Thyroid gland (tissue), 4 donors: Measurements from ENCODE around the gene FOXA3. TPM values are rescaled to one million over a fixed set of nuclear protein-coding genes. Genes with fewer than 3 reads are reported as not detected.
A peak's percentile ranks its signal among the peaks of the same experiment; 100 is the strongest.

Experiments
- DNase-seq, 2 donors: peaks; one replicate each; pipeline ENCODE4 v3.0.0-alpha.2; 2019
- H3K27ac ChIP-seq, 3 donors: fragments of 200-600 bp; sonication (generic); 1 replicate in 2 of 3; 2 replicates in 1 of 3; pipeline ENCODE4 v1.5.1; 2016 to 2019; ENCODE audit warnings: mild to moderate bottlenecking in 1 of 3, moderate library complexity in 1 of 3
- H3K27me3 ChIP-seq: fragments of 200-600 bp; sonication (generic); one replicate; pipeline ENCODE4 v1.5.1; 2019
- H3K36me3 ChIP-seq, 2 donors: fragments of 200-600 bp; sonication (generic); one replicate each; pipeline ENCODE4 v1.5.1; 2016 to 2019
- H3K4me1 ChIP-seq, 2 donors: fragments of 200-600 bp; sonication (generic); one replicate each; pipeline ENCODE4 v1.5.1; 2017 to 2019
- H3K4me3 ChIP-seq, 3 donors: fragments of 200-600 bp; sonication (generic); replicated peaks in 1 of 3; 1 replicate in 2 of 3; 2 replicates in 1 of 3; pipeline ENCODE4 v1.5.1; 2016; ENCODE audit warnings: mild to moderate bottlenecking in 1 of 3
- H3K9me3 ChIP-seq: fragments of 200-600 bp; sonication (generic); one replicate; pipeline ENCODE4 v1.5.1; 2017
- CTCF ChIP-seq, 6 experiments: fragments of 200-600 bp in 3 of 6; fragments of 450-650 bp in 3 of 6; sonication (generic) in 3 of 6; IDR thresholded peaks; one replicate each; pipeline ENCODE4 v1.5.1; 2016 to 2019; ENCODE audit warnings: antibody characterized with exemption in 6 of 6, mild to moderate bottlenecking in 2 of 6, inconsistent platforms in 1 of 6, moderate library complexity in 1 of 6
- POLR2A ChIP-seq, 2 donors: fragments of 450-650 bp; IDR thresholded peaks; one replicate each; pipeline ENCODE4 v1.6.1; 2017; ENCODE audit warnings: antibody characterized with exemption in 2 of 2, mild to moderate bottlenecking in 2 of 2, moderate library complexity in 1 of 2
- WGBS, 2 donors: methylation state at CpG; one replicate each; pipeline ENCODE4 v1.1.5; 2017; 5-methylcytosine and 5-hydroxymethylcytosine counted together
- intact Hi-C: fragments of 100-400 bp; cut with DNase I; formaldehyde crosslinking; loops from one replicate; pipeline ENCODE4 v1.15.1; 2023
- total RNA-seq, 4 donors: library from RNA; depleted of rRNA; stranded (reverse); fragments of >200 nt; gene quantifications; one replicate each; pipeline ENCODE4 v1.2.3, GENCODE V29; 2016

Gene FOXA3
- not detected for total RNA-seq

GRCh38 chr19:45863840-45864628 lies at the start of gene FOXA3:
Gene FOXA3, plus strand, starts transcription at chr19:45864326. Its CDS starts 131 bp downstream, at chr19:45864457.
- Histone ChIP-seq H3K27me3 (peaks cover 6% of the 10 kb centered on the region), H3K27ac (no peak within 1 kb of the TSS), H3K9me3 (no peaks in the 10 kb centered on the region), H3K4me3 (peak within 1 kb of the TSS in 1 of 3 donors; percentile 77), H3K4me1 (peaks cover 16 to 27% of the 10 kb centered on the region in 2 donors), H3K36me3 (peaks cover 4% of the 10 kb centered on the region in 2 donors)
- DNase-seq, result peak in 1 of 2 donors; percentile 12
- WGBS, 2 donors, result 3 to 5% methylated on average over 15 of the region's 71 CpGs
- intact Hi-C loops, result no loop called here
- TF ChIP-seq POLR2A (IDR thresholded peaks at IDR 0.05) (no peak), CTCF (IDR thresholded peaks at IDR 0.05) (peak in 4 of 6 experiments; percentile 18 to 54 (median 36))

GRCh38 chr19:45814851-45815480 lies 49.2 kb upstream of the FOXA3 start, which contains the start of gene RSPH6A:
Gene RSPH6A, minus strand, starts transcription at chr19:45815308. Its CDS starts 132 bp downstream, at chr19:45815176.
- H3K27me3 ChIP-seq, result no peaks in the 10 kb centered on the region
- peaks cover 0 to 3% of the 10 kb centered on the region in 2 donors for H3K36me3 ChIP-seq
- 62 to 66% methylated on average over 27 to 36 of the region's 40 CpGs for WGBS, 2 donors
- intact Hi-C loops, result loop anchor here (5.0 kb wide), 1 partner anchor 67 kb away; no protein-coding TSS in a partner anchor
- H3K4me1 ChIP-seq, result peaks cover 0 to 11% of the 10 kb centered on the region in 2 donors
- no peak within 1 kb of the TSS for H3K27ac ChIP-seq
- no peak within 1 kb of the TSS for H3K4me3 ChIP-seq
- TF ChIP-seq CTCF (IDR thresholded peaks at IDR 0.05) (no peak), POLR2A (IDR thresholded peaks at IDR 0.05) (no peak)
- DNase-seq, result no peak
- H3K9me3 ChIP-seq, result no peaks in the 10 kb centered on the region

GRCh38 chr19:45815481-45816216 lies 48.5 kb upstream of the FOXA3 start:
- H3K27me3 ChIP-seq, result no peaks in the 10 kb centered on the region
- peaks cover 0 to 3% of the 10 kb centered on the region in 2 donors for H3K36me3 ChIP-seq
- H3K4me1 ChIP-seq, result peaks cover 0 to 5% of the 10 kb centered on the region in 2 donors
- intact Hi-C loops, result loop anchor here (5.0 kb wide), 1 partner anchor 67 kb away; no protein-coding TSS in a partner anchor
- WGBS, 2 donors, result 40 to 46% methylated on average over 17 to 35 of the region's 44 CpGs
- H3K4me3 ChIP-seq, result no peak overlapping the region
- DNase-seq, result no peak
- H3K27ac ChIP-seq, result no peak overlapping the region
- TF ChIP-seq POLR2A (IDR thresholded peaks at IDR 0.05), result no peak
- no peak for TF ChIP-seq CTCF (IDR thresholded peaks at IDR 0.05)
- H3K9me3 ChIP-seq, result no peaks in the 10 kb centered on the region

GRCh38 chr19:45816236-45817009 lies 47.7 kb upstream of the FOXA3 start:
- Histone ChIP-seq H3K4me1 (peaks cover 0 to 4% of the 10 kb centered on the region in 2 donors), H3K9me3 (no peaks in the 10 kb centered on the region), H3K27ac (no peak overlapping the region), H3K4me3 (no peak overlapping the region), H3K36me3 (peaks cover 3 to 4% of the 10 kb centered on the region in 2 donors), H3K27me3 (no peaks in the 10 kb centered on the region)
- DNase-seq, result no peak
- 73 to 97% methylated on average over 12 to 16 of the region's 18 CpGs for WGBS, 2 donors
- intact Hi-C loops, result loop anchor here (5.0 kb wide), 1 partner anchor 66 kb away; no protein-coding TSS in a partner anchor
- TF ChIP-seq CTCF (IDR thresholded peaks at IDR 0.05), result no peak
- no peak for TF ChIP-seq POLR2A (IDR thresholded peaks at IDR 0.05)
